SIG-M5 treated with dmso at 0.1 percent for 504 hours (cell line): ENCODE measurements around the gene TREX2.

Experiments
- DNase-seq: peaks from one replicate; lab custom pipeline; 2025; ENCODE audit not compliant: unreplicated experiment; lab: John Stamatoyannopoulos, UW

TREX2 gene

DNA sequence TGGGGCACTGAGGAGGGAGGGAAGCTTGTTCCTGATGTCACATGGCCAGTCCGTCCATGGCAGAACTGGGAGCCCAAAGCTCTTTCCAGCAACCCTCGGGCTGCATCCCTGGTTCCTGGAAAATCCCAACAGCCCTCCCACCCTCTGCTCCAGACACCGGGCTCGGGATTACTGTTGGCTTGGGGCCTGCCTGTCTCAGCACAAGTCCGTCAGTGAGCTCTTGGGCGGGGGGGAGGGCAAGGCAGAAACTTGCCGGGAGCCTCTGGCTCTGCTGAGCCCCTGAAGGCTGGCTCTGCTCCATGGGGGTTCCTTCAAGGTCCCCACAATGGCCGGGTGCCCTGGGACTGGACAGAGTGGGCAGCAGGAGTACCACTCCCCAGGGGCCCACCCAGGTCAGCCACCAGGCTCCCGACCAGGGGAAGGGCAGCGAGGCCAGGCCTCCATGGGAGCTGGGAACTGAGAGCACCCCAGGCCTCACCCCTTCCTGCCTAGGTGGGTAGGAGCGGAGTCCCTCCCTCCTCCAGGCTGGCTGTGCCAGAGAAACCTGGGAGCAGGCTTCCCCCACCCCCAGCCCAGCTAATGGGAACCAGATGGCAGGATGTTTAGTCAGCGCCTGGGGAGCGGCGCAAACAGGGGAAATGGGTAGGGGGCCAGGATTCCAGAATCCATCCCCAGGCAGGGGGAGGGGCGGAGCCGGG is 31.0 kb upstream of the TREX2 start:
- DNase-seq: no peak

- no peak for DNase-seq
Measured at GRCh38 chrX:153475751-153476281, 30.0 kb upstream of the TREX2 start.

- DNase-seq: no peak
Measured at GRCh38 chrX:153475271-153475670, 29.4 kb upstream of the TREX2 start.

- no peak for DNase-seq
Measured at GRCh38 chrX:153474718-153475117, 28.9 kb upstream of the TREX2 start.

- DNase-seq: no peak
Measured at GRCh38 chrX:153474266-153474665, 28.4 kb upstream of the TREX2 start.

- DNase-seq: no peak
Measured at GRCh38 chrX:153473126-153473525, 27.3 kb upstream of the TREX2 start.

DNA sequence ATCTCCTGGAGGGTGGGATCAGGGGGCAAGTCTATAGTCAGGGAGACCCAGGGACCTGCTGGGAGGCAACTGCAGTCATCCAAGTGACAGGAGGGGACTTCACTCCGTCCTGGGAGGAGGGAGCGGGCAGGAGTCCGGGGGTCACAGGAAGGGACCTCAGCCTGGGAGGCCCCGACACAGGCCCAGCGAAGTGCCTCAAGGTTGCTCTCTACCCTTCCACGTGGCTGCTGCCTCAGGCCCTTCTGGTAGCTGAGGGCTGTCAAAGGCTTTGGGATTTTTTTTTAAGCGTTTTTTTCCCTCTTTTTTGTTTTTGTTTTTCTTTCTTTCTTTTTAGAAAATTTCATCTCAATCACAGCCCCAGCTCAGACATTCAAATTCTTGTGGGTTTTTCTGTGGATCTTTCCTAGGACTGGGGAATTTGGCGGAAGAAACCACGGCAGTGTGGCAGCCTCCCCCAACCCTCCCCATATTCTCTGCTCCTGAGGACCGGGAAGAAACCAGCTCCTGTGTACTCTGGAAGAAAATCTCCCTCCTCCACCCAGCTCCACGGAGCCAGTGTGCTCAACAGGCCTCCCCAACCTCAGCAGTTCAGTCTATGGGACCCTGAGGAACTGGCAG is 25.9 kb upstream of the TREX2 start:
- DNase-seq: no peak

DNA sequence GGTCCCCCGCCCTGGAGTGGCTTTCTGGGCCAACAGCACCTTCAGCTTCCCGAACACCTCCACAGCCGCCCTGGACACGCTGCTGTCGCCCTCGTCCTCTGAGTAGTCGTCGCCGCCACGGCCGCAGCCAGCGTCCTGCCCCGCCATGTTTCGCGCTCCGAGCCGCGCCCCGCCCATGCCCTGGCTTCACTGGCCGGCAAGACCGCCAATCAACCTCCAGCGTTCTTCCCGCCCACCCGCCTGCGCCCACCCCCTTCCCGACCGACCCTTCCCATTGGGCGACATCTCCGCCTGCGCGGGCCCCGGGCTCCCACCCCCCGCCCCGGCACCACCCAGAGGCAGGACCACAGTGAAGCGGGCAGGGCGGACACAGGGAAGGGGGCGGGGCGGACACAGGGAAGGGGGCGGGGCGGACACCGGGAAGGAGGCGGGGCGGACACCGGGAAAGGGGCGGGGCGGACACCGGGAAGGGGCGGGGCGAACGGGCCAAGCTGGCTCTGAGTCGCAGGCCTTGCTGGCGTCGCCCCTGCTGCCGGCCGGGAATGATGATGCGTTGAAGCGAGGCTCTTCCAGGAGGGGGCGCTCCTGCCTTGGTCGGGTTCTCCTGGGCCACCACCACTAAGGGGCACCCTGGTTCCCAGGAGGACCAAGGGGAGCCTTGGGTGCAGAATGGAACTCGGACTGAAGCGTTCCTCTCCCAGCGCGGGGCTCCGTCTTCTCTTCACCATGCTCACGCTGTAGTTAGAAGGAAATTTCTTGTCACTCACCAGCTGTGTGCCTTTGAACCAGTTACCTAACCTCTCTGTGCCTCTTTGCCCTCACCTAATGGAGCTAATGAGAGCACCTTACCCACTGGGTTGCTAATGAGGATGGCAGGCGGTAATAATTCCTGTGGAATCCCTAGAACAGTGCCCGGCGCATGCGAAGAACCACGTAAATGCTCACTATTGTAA is 24.8 kb upstream of the TREX2 start, which contains the start of gene HAUS7:
TSS of gene HAUS7 (minus strand) at position 166 of the 953 bp plus-strand sequence. CDS start at position 147, 19 bp downstream.
- peak; percentile 76 for DNase-seq

DNA sequence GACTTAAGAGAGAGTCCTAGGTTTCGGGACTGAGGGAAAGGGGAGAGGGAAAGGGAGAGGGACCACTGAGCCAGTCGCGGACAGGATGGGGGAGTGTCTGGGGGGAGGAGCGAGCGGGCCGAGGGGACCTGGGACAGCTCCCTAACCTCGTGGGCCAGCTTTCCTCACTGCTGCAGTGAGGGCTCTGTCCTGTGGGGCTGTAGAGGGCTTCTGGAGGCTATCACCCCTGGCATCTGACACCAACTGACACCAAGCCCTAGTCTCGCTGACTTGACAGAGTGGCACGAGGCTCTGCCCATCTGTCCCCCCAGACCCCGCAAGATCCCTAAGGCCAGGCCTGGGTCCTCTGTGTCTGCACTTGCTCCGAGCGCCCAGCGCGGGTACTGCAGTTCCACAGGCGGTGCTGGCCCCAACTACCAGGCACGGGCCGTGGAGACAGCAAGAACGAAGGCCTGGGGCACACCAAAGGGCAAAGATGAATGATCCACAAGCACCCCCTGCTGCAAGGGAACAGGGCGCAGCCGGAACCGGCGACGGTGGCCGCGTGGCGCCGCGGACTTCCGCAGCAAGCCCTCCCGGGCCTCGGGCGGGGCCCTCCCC is 24.1 kb upstream of the TREX2 start:
- DNase-seq: peak; percentile 38

GRCh38 chrX:153468008-153468580 is 22.2 kb upstream of the TREX2 start:
- DNase-seq: no peak

DNA sequence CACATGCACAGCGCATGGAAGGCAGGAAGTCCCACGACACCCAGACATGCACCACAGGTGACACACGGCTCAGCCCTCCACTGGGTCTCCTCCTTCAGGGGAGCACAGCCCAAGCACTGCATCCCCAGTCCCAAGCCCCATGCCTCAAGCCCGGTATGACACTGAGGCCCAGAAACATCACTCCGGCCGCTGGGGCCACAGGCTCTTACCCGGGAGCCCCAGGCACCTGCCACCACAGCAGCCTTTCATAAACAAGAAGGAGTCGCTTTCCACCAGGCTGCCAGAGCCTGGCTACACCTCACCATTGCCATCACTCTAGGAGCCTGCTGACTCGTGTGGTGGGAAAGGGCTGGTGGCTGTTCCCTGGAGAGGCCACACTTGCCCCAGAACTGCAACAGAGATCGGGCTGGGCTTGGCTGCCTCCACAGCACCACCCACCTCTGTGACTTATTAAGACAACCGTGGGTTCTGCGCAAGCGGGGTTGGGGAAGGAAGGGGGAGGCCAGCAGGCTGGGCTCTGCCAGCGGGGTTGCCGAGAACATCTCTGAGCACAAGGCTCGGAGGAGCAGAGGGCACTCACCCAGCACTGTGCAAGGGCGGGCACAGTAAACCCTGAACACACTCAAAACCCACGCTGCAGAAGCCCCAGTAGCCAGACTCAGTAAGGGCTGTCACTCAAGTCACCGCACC is 20.0 kb upstream of the TREX2 start:
- DNase-seq: no peak

- DNase-seq: no peak
Measured at GRCh38 chrX:153464116-153464515, 18.3 kb upstream of the TREX2 start.

- no peak for DNase-seq
Measured at GRCh38 chrX:153463556-153463955, 17.7 kb upstream of the TREX2 start.

GRCh38 chrX:153463031-153463430 is 17.2 kb upstream of the TREX2 start:
- DNase-seq: no peak

- DNase-seq: no peak
Measured at GRCh38 chrX:153462291-153462690, 16.4 kb upstream of the TREX2 start.

GRCh38 chrX:153460826-153461225 is 15.0 kb upstream of the TREX2 start:
- peak; percentile 24 for DNase-seq

GRCh38 chrX:153459986-153460385 is 14.1 kb upstream of the TREX2 start:
- no peak for DNase-seq

- DNase-seq: no peak
Measured at GRCh38 chrX:153458476-153458875, 12.6 kb upstream of the TREX2 start.

- no peak for DNase-seq
Measured at GRCh38 chrX:153457827-153458466, 12.1 kb upstream of the TREX2 start.
